Smooth muscle cell (in vitro differentiated cells): ENCODE results near the gene SMARCAD1. TPM values are rescaled to one million over a fixed set of nuclear protein-coding genes. Genes with fewer than 3 reads are reported as not detected.

Experiments
- DNase-seq: peaks from one replicate; lab custom pipeline; 2025; ENCODE audit not compliant: unreplicated experiment; lab: John Stamatoyannopoulos, UW
- H2AFZ ChIP-seq: fragments of 200-600 bp; sonication (generic); 2 replicates; pipeline ENCODE4 v1.6.0; 2016; ENCODE audit warnings: antibody characterized with exemption, low read depth, mild to moderate bottlenecking
- H3F3A ChIP-seq: fragments of 200-600 bp; sonication (generic); 2 replicates; pipeline ENCODE4 v1.6.0; 2017; ENCODE audit warnings: antibody characterized with exemption, low read depth
- H3K27ac ChIP-seq: fragments of 200-600 bp; sonication (generic); 2 replicates; pipeline ENCODE4 v1.5.1; 2016; ENCODE audit warnings: low read depth, mild to moderate bottlenecking
- H3K27me3 ChIP-seq: fragments of 200-600 bp; sonication (generic); 2 replicates; pipeline ENCODE4 v1.6.1; 2016; ENCODE audit warnings: low read depth, mild to moderate bottlenecking
- H3K36me3 ChIP-seq: fragments of 200-600 bp; sonication (generic); 2 replicates; pipeline ENCODE4 v1.5.1; 2016; ENCODE audit warnings: low read depth
- H3K4me1 ChIP-seq: fragments of 200-600 bp; sonication (generic); 2 replicates; pipeline ENCODE4 v1.5.1; 2016; ENCODE audit warnings: low read depth
- H3K4me2 ChIP-seq: fragments of 200-600 bp; sonication (generic); 2 replicates; pipeline ENCODE4 v1.6.0; 2016; ENCODE audit warnings: mild to moderate bottlenecking
- H3K4me3 ChIP-seq: fragments of 200-600 bp; sonication (generic); 2 replicates; pipeline ENCODE4 v1.5.1; 2016; ENCODE audit warnings: mild to moderate bottlenecking
- H3K79me2 ChIP-seq: fragments of 200-600 bp; sonication (generic); 2 replicates; pipeline ENCODE4 v1.6.0; 2016; ENCODE audit warnings: low read depth, mild to moderate bottlenecking
- H3K9ac ChIP-seq: fragments of 200-600 bp; sonication (generic); 2 replicates; pipeline ENCODE4 v1.6.0; 2016; ENCODE audit warnings: low read depth
- H3K9me3 ChIP-seq: fragments of 200-600 bp; sonication (generic); replicated peaks from 2 replicates; pipeline ENCODE4 v1.5.1; 2016; ENCODE audit warnings: low read depth
- H4K20me1 ChIP-seq: fragments of 200-600 bp; sonication (generic); 2 replicates; pipeline ENCODE4 v1.6.0; 2016; ENCODE audit warnings: low read depth
- WGBS: methylation state at CpG from one replicate; pipeline ENCODE4 v1.1.7; 2016; ENCODE audit warnings: low lambda C conversion rate; 5-methylcytosine and 5-hydroxymethylcytosine counted together
- polyA plus RNA-seq: library from polyadenylated mRNA; unstranded; fragments of >200 nt; fragmentation: Nextera tagmentation; extraction: Ambion mirVana; gene quantifications from 2 replicates; pipeline ENCODE4 v1.2.1, GENCODE V29; 2016
- total RNA-seq: library from RNA; depleted of rRNA; stranded (reverse); fragments of >200 nt; gene quantifications from 2 replicates; pipeline ENCODE4 v1.2.3, GENCODE V29; 2014
- TF ChIP-seq, protein P1 (sequence below): fragments of 200-600 bp; sonication (generic); IDR thresholded peaks from 2 replicates; pipeline ENCODE4 v1.5.1; 2017; ENCODE audit warnings: borderline replicate concordance, mild to moderate bottlenecking, antibody characterized with exemption; ENCODE audit not compliant: insufficient read depth, poor library complexity, severe bottlenecking

Gene SMARCAD1
- total and polyA plus RNA-seq, 2 experiments from 2014 or later: 12.6 to 42.7 TPM

GRCh38 chr4:94244087-94244828 is 36.6 kb downstream of the SMARCAD1 start:
- Histone ChIP-seq H3F3A (no peaks in the 10 kb centered on the region), H3K4me2 (no peak overlapping the region), H3K27me3 (no peaks in the 10 kb centered on the region), H3K36me3 (peaks cover 14% of the 10 kb centered on the region), H3K9me3 (no peaks in the 10 kb centered on the region), H4K20me1 (peaks cover 12% of the 10 kb centered on the region), H3K9ac (no peak overlapping the region), H3K27ac (no peak overlapping the region), H2AFZ (no peak overlapping the region), H3K4me3 (no peak overlapping the region), H3K79me2 (no peaks in the 10 kb centered on the region), H3K4me1 (no peaks in the 10 kb centered on the region)
- TF ChIP-seq, protein P1, sequence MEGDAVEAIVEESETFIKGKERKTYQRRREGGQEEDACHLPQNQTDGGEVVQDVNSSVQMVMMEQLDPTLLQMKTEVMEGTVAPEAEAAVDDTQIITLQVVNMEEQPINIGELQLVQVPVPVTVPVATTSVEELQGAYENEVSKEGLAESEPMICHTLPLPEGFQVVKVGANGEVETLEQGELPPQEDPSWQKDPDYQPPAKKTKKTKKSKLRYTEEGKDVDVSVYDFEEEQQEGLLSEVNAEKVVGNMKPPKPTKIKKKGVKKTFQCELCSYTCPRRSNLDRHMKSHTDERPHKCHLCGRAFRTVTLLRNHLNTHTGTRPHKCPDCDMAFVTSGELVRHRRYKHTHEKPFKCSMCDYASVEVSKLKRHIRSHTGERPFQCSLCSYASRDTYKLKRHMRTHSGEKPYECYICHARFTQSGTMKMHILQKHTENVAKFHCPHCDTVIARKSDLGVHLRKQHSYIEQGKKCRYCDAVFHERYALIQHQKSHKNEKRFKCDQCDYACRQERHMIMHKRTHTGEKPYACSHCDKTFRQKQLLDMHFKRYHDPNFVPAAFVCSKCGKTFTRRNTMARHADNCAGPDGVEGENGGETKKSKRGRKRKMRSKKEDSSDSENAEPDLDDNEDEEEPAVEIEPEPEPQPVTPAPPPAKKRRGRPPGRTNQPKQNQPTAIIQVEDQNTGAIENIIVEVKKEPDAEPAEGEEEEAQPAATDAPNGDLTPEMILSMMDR: no peak
- DNase-seq: no peak
- 95% methylated on average over 3 of the region's 3 CpGs for WGBS

DNA sequence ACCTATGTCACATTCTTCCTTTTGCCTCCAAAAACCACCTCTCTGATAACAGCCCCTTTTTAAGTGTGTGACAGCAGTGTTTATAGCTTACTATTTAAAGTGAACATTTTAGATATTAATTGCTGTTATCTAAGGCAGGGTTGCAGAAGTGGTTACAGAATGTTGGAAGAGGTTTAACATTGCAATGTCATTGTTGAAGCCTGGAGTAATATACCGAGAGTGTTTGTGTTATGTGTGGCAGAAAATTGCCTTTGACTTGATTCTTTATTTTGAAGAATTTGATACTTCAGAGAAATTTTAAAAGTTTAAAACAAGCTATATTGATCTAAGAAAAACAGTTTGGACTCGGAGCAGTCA is 37.1 kb downstream of the SMARCAD1 start:
- Histone ChIP-seq H3K9ac (no peak overlapping the region), H2AFZ (no peak overlapping the region), H3K27me3 (no peaks in the 10 kb centered on the region), H3K36me3 (peaks cover 14% of the 10 kb centered on the region), H3K79me2 (no peaks in the 10 kb centered on the region), H4K20me1 (peaks cover 9% of the 10 kb centered on the region), H3K27ac (no peak overlapping the region), H3K4me3 (no peak overlapping the region), H3F3A (no peaks in the 10 kb centered on the region), H3K4me2 (no peak overlapping the region), H3K9me3 (no peaks in the 10 kb centered on the region), H3K4me1 (no peaks in the 10 kb centered on the region)
- WGBS: 96% methylated on average over 2 of the region's 2 CpGs
- TF ChIP-seq, protein P1: no peak
- DNase-seq: no peak

DNA sequence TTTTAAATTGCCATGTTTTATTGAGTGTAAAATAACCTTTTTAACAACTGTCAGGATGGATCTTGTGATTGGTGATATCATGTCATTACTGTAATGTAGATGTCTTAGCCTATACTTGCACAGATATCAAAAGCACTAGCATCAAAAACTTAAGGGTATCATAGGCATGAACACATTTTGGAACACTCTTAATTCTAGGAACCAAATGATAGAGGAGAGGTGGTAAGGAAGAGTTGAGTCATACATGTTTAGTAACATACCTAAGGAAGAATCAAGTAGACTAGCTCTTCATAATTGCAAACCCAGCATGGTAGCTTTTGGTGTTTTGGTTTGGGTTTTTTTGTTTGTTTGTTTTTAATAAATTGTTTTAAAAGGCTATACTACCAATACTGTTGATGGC is 43.4 kb downstream of the SMARCAD1 start:
- no peak overlapping the region for H3K9ac ChIP-seq
- no peaks in the 10 kb centered on the region for H3K79me2 ChIP-seq
- no peak overlapping the region for H2AFZ ChIP-seq
- peaks cover 7% of the 10 kb centered on the region for H3K4me1 ChIP-seq
- TF ChIP-seq, protein P1: no peak
- no peak for DNase-seq
- H3K9me3 ChIP-seq: no peaks in the 10 kb centered on the region
- peaks cover 20% of the 10 kb centered on the region for H3K36me3 ChIP-seq
- H3F3A ChIP-seq: no peaks in the 10 kb centered on the region
- H3K4me2 ChIP-seq: no peak overlapping the region
- no peak overlapping the region for H3K4me3 ChIP-seq
- no peak overlapping the region for H3K27ac ChIP-seq
- no peaks in the 10 kb centered on the region for H4K20me1 ChIP-seq
- H3K27me3 ChIP-seq: no peaks in the 10 kb centered on the region

- 87% methylated on average over 3 of the region's 3 CpGs for WGBS
- Histone ChIP-seq H4K20me1 (no peaks in the 10 kb centered on the region), H3K27ac (no peak overlapping the region), H2AFZ (no peak overlapping the region), H3K9ac (no peak overlapping the region), H3K27me3 (no peaks in the 10 kb centered on the region), H3F3A (no peaks in the 10 kb centered on the region), H3K4me1 (peaks cover 7% of the 10 kb centered on the region), H3K9me3 (no peaks in the 10 kb centered on the region), H3K4me2 (no peak overlapping the region), H3K79me2 (no peaks in the 10 kb centered on the region), H3K36me3 (peaks cover 20% of the 10 kb centered on the region), H3K4me3 (no peak overlapping the region)
- DNase-seq: no peak
- TF ChIP-seq, protein P1: no peak
Observed at GRCh38 chr4:94253036-94253435, 45.4 kb downstream of the SMARCAD1 start.
